Measurements from ENCODE around the gene USP6NL.

GRCh38 chr10:11639362-11639761 is 27.9 kb upstream of the USP6NL start:
- no peak for TF ChIP-seq POLR2A (IDR thresholded peaks at IDR 0.05)
- no peak for TF ChIP-seq CTCF (IDR thresholded peaks at IDR 0.05)

Measured in lower leg skin (tissue), 3 donors.